ENCODE measurements around the gene CUL7. TPM values are rescaled to one million over a fixed set of nuclear protein-coding genes. Genes with fewer than 3 reads are reported as not detected.

The CUL7 gene
- total and polyA plus RNA-seq, 2 of the 8 experiments (the other 6 are each of a cell fraction or from before 2014, with no cell fraction given), result 10.8 to 15.0 TPM

DNA sequence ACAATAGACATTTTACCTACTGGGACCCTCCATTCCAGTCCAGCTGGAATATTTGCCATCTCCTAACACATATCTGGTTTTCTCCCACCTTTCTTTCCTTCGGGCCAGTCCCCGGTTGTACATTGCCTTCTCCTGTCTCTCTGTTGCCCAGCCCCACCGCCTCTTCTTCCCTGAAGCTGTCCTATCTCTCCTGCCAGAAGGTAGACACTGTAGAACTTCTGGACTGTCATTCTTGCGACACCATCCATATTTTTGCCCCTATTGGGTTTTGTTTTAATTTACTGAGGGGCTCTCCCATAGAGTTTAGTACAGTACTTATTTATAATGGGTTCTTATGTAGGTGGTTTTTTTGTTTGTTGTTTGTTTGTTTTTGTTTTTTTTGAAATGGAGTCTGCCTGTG, 27.4 kb upstream of the CUL7 start:
- H3K4ac ChIP-seq (replicated peaks; ENCODE audit: insufficient read length, low read depth, low read length), result no peak overlapping the region
- H2AFZ ChIP-seq (ENCODE audit: low read length), result no peak overlapping the region
- H2BK120ac ChIP-seq (replicated peaks; ENCODE audit: low read depth, low read length), result no peak overlapping the region
- H3K23me2 ChIP-seq (ENCODE audit: low read depth, low read length), result peaks cover 5% of the 10 kb centered on the region; the same call in 1 of the 2 replicates
- peaks cover 7 to 17% (median 11%) of the 10 kb centered on the region in 4 experiments; a peak in 6 of 7 replicates for H3K4me1 ChIP-seq (replicated peaks in 1 of 4; ENCODE audit: control insufficient read depth in 3 of 4, insufficient read depth in 4 of 4, low read length in 3 of 4)
- no peak overlapping the region for H2BK12ac ChIP-seq (ENCODE audit: low read depth, low read length)
- no peak overlapping the region for H3K9ac ChIP-seq (replicated peaks in 1 of 4; ENCODE audit: extremely low read depth in 1 of 4, low read depth in 3 of 4, low read length in 3 of 4)
- H3K14ac ChIP-seq (ENCODE audit: insufficient read length), result no peak overlapping the region
- H4K5ac ChIP-seq (ENCODE audit: insufficient read length, low read depth, low read length), result no peak overlapping the region
- no peak overlapping the region for H3K27ac ChIP-seq (ENCODE audit: low read depth, low read length)
- H2BK20ac ChIP-seq (ENCODE audit: low read length), result no peak overlapping the region
- DNase-seq (ENCODE audit: low read depth in 1 of 2, low spot score in 2 of 2), result no peak
- no peak overlapping the region for H2AK5ac ChIP-seq (ENCODE audit: low read depth, low read length)
- H3K23ac ChIP-seq (ENCODE audit: insufficient read length), result no peak overlapping the region
- H4K8ac ChIP-seq (ENCODE audit: extremely low read depth, insufficient read depth, low read length), result no peak overlapping the region
- H2BK15ac ChIP-seq (ENCODE audit: low read length), result no peak overlapping the region
- peaks cover 20 to 21% of the 10 kb centered on the region in 2 experiments for H4K20me1 ChIP-seq (replicated peaks in 1 of 2; ENCODE audit: control insufficient read depth in 1 of 2, insufficient read depth in 2 of 2, low read length in 2 of 2)
- 0 out of 7 replicates have a peak, but pooled peaks cover 0 to 2% (median 0%) of the 10 kb centered on the region in 4 experiments for H3K27me3 ChIP-seq (replicated peaks in 1 of 4; ENCODE audit: control insufficient read depth in 3 of 4, extremely low read depth in 1 of 4, insufficient read depth in 3 of 4, low read length in 3 of 4)
- no peak overlapping the region for H3K56ac ChIP-seq (replicated peaks; ENCODE audit: insufficient read length, low read depth, low read length)
- H2BK5ac ChIP-seq (ENCODE audit: low read depth, low read length), result no peak overlapping the region
- ChIA-PET POLR2A (ENCODE audit: partially characterized antibody) (interaction anchor here (1.4 to 1.6 kb wide), 2 partner anchors 12 to 66 kb away, joined by 3 read pairs; no protein-coding TSS in a partner anchor), CTCF (ENCODE audit: partially characterized antibody) (interaction anchor here (0.6 to 1.6 kb wide), 5 partner anchors 9 to 336 kb away, joined by 3 to 7 read pairs (median 3); no protein-coding TSS in a partner anchor)
- H3K79me2 ChIP-seq (ENCODE audit: control insufficient read depth in 1 of 2, insufficient read depth in 2 of 2, low read length in 2 of 2), result peaks cover 12 to 89% of the 10 kb centered on the region in 2 experiments
- 94% methylated on average over 4 of the region's 4 CpGs; no CpG with 5 or more reads in 1 of the 2 experiments for WGBS, 2 experiments (ENCODE audit: extremely low coverage in 1 of 2, insufficient coverage in 1 of 2, insufficient read length in 1 of 2, insufficient replicate concordance in 2 of 2, low coverage in 1 of 2, low lambda C conversion rate in 2 of 2, missing lambda C conversion rate in 1 of 2)
- no peak overlapping the region for H4K91ac ChIP-seq (replicated peaks; ENCODE audit: insufficient read length, low read length)
- H3K18ac ChIP-seq (ENCODE audit: extremely low read depth, low read length), result no peak overlapping the region
- H3K4me3 ChIP-seq (ENCODE audit: extremely low read depth in 1 of 4, insufficient read depth in 2 of 4, low read depth in 3 of 4, low read length in 4 of 4), result no peak overlapping the region
- H3K4me2 ChIP-seq (ENCODE audit: insufficient read depth in 1 of 2, low read depth in 2 of 2, low read length in 2 of 2), result no peak overlapping the region
- peaks cover 23% of the 10 kb centered on the region for H3K79me1 ChIP-seq (ENCODE audit: low read depth, low read length)
- H3K9me3 ChIP-seq (ENCODE audit: insufficient read depth in 2 of 2, low read depth in 1 of 2, low read length in 1 of 2), result no peaks in the 10 kb centered on the region
- FAIRE-seq, result no peak
- H3K36me3 ChIP-seq (ENCODE audit: control insufficient read depth in 2 of 4, insufficient read depth in 4 of 4, low read length in 3 of 4), result no peaks in the 10 kb centered on the region
- no peak for TF ChIP-seq EGR1 (IDR thresholded peaks at IDR 0.05; ENCODE audit: borderline replicate concordance, low read depth, low read length)
